DOHH2 (cell line): ENCODE data around the gene TMPRSS9.

Experiments used
- EZH2phosphoT487 ChIP-seq: fragments of 200-600 bp; sonication (generic); IDR thresholded peaks from 2 replicates; pipeline ENCODE4 v1.6.1; 2017; ENCODE audit warnings: borderline replicate concordance, mild to moderate bottlenecking, antibody characterized with exemption, low read length, moderate library complexity, mixed read lengths
- TF ChIP-seq, protein P1 (sequence below): fragments of 200-600 bp; sonication (generic); IDR thresholded peaks from one replicate; pipeline ENCODE4 v1.5.1; 2014; ENCODE audit warnings: antibody characterized with exemption, mild to moderate bottlenecking, low read depth, low read length; ENCODE audit not compliant: poor library complexity, severe bottlenecking

DNA sequence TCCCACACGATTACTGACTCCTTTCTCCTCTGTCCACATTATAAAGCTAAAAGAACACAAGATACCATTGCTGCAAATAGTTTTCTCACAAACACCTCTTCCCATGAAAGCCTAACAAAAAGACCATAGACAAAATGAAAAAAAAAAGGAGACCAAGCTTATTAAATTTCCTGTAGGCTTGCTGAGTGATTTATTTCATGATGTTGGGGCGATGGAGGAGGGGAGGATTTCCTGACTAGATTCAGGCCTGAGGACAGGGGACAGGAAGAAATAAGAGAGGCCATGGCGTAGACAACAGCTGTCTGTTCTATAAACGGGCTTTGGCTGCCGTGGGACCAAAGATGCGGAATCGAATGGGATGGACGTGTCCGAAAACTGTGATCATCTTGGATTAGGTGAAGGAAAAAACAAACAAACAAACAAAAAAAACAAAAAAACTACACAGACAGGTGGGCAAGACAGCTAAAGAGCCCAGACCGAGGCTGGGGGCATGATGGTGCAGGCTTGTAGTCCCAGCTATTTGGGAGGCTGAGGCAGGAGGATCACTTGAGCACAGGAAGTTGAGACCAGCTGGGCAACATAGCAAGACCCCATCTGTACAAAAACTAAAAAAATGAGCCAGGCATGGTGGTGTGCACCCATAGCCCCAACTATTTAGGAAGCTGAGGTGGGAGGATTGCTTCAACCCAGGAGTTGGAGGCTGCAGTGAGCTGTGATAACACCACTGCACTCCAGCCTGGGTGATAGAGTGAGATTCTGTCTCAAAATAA lies 5.3 kb downstream of the TMPRSS9 start:
- TF ChIP-seq, protein P1, sequence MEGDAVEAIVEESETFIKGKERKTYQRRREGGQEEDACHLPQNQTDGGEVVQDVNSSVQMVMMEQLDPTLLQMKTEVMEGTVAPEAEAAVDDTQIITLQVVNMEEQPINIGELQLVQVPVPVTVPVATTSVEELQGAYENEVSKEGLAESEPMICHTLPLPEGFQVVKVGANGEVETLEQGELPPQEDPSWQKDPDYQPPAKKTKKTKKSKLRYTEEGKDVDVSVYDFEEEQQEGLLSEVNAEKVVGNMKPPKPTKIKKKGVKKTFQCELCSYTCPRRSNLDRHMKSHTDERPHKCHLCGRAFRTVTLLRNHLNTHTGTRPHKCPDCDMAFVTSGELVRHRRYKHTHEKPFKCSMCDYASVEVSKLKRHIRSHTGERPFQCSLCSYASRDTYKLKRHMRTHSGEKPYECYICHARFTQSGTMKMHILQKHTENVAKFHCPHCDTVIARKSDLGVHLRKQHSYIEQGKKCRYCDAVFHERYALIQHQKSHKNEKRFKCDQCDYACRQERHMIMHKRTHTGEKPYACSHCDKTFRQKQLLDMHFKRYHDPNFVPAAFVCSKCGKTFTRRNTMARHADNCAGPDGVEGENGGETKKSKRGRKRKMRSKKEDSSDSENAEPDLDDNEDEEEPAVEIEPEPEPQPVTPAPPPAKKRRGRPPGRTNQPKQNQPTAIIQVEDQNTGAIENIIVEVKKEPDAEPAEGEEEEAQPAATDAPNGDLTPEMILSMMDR = no peak
- no peak for TF ChIP-seq EZH2phosphoT487
